LNCaP clone FGC (cell line): ENCODE data around the gene IFNA17.

Experiments
- DNase-seq: peaks from one replicate; pipeline ENCODE4 v3.0.0-alpha.2; 2011; ENCODE audit warnings: low read depth
- H3K4me3 ChIP-seq: 2 replicates; pipeline ENCODE4 v1.5.1; 2011; ENCODE audit warnings: mild to moderate bottlenecking, low read depth, low read length, control low read depth
- CTCF ChIP-seq: IDR thresholded peaks from 2 replicates; pipeline ENCODE4 v1.5.1; 2012; ENCODE audit warnings: mild to moderate bottlenecking; ENCODE audit not compliant: control insufficient read depth, insufficient read depth; ENCODE audit errors: extremely low read depth

IFNA17 gene

GRCh38 chr9:21228122-21228521, at the start of gene IFNA17:
TSS of gene IFNA17 (minus strand) at chr9:21228222. CDS start at chr9:21228173, 49 bp downstream.
- no peak for TF ChIP-seq CTCF
- no peak within 1 kb of the TSS for H3K4me3 ChIP-seq
- no peak for DNase-seq

DNA sequence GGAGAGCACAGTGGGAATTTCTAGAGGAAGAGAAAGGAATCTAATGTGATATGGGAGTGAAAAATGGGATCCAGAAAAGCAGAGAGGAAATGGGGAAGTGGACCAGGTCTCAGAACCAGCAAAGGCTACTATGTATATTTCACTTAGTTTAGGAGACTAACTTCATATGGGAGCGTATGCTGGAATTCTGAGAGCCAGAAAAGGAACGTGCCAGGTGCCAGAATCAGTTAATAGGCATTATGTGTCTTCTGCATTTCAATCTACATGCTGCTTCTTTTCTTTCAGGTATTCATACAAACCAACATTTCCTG, 40.3 kb upstream of the IFNA17 start:
- no peak for DNase-seq
- no peak for TF ChIP-seq CTCF
- no peak overlapping the region for H3K4me3 ChIP-seq

DNA sequence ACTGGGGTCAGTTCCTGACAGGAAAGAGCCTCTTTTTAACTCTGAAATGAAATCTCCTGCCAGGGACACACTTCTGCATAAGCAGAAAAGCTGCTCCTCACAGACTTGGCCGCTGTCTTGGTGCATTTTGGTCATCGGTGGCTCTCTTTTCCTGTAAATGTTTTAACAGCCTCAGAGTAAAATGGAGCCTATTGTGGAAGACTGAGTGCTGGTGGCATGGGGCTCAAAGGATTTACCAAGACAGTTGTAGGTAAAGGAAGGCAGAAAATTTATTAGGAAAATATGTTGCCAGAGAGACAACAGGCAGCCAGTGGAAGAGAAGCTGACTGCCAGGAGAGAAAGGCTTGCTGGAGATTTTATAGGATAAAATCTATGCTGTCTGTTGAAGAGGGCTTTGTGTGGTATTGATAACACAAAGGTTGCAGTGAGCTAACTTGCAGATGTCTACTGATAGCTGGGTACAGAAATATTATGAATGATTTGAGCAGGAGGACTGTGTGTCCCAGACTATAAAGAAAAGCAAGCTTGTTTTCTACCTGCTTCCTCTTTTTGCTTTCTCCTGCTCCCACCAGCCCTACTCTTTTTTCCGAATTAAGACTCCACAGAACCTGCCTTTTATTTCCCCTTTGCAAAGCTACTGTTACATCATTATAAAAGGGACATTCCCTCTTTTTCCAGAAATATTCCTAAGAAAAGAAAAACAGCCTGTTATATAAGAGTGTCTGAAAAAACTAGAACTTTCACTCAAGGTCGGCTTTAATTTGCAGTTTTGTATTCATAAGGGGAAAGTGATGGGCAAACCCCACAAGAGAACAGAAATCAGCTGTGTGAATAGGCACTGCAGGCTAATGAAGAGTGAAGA, 39.7 kb upstream of the IFNA17 start:
- no peak for TF ChIP-seq CTCF
- H3K4me3 ChIP-seq, result no peak overlapping the region
- DNase-seq, result no peak

- no peak overlapping the region for H3K4me3 ChIP-seq
- DNase-seq, result no peak
- no peak for TF ChIP-seq CTCF
Observed at GRCh38 chr9:21266733-21267484, 38.9 kb upstream of the IFNA17 start.

DNA sequence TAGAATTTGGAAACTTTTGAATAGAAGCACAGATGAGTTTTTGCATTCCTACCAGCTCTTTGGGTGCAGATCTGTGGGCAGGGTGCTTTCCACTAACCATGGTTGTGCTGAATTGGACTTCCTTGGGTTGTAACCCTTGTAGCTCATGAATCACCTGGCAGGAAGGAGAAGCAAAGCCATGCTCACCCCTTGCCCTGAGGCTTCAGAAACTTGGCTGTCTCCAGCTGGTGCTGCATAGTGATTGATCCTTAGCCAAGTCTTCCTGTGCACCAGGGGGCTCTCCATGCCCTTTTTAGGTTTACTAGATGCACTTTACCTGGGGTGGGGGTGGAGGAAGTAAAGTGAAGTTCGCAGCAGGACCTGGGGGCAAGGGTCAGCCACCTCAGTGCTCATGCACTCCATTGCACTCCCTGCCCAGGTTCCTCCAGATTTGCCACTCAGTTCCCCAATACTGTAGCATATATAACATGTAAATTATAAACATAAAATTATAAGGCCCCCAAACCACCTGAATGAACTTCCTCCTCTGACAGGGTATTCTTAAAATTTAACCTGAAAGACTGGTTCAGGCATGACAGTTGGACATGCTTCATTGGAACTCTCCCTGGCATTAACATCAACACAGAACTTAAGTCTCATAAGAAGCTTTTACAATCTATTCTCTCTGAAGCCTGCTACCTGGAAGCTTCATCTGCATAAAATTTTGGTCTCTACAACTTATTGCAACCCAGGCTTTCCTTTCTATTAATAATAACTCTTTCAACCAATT, 37.6 kb upstream of the IFNA17 start:
- TF ChIP-seq CTCF, result no peak

DNA sequence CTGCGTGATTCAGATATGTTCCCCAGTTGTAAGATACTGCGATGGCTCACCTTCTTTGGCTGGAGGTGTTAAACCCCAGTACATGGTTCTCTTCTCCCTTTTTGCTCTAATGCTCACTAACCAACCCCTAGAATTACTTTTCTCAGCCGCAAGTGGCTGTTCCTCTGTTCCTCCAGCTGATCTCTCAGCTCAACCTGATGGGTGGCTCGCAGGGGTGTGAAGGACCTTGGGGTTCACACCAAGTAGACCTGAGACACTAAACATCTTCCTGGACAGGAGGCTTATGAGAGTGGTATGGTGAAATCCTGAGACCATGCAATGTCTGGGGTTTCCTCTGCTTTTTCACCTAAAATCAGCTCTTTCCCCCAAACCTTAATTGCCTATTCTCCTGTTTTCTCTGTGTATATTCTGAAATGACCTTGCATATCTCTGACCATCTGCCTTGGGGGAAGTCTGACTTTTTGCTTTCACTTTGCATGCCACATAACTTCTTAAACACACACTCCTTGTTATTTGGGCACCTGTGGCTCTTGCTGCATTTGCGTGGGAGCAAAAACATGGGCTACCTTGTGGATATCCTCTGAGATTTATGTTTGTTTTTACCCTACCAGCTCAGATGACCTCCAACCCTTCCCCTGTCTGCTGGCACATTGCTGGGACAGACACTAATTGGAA, 27.7 kb upstream of the IFNA17 start:
- no peak for TF ChIP-seq CTCF
- DNase-seq, result no peak
- H3K4me3 ChIP-seq, result no peak overlapping the region

More for the DNA sequence above, 37.6 kb upstream of the IFNA17 start:
- DNase-seq, result no peak
- H3K4me3 ChIP-seq, result no peak overlapping the region
